GM20000 (cell line): Measurements from ENCODE around the gene TBC1D19.
"Not testable (repeated sequence)": the region's sequence is repeated elsewhere in the genome, so short reads cannot be mapped to it uniquely, and the experiment has no call there.

ENCODE experiments used
- DNase-seq: peaks from one replicate; pipeline ENCODE4 v3.0.0; 2012; ENCODE audit warnings: low spot score
- CTCF ChIP-seq: IDR thresholded peaks from 2 replicates; pipeline ENCODE4 v1.5.1; 2012; ENCODE audit warnings: mild to moderate bottlenecking, control low read depth; ENCODE audit errors: extremely low read depth, missing control alignments

TBC1D19 gene

GRCh38 chr4:26647523-26648224, 63.8 kb downstream of the TBC1D19 start:
- TF ChIP-seq CTCF, result no peak
- no peak for DNase-seq

- TF ChIP-seq CTCF, result no peak
- DNase-seq, result no peak
Measured at GRCh38 chr4:26648260-26648659, 64.4 kb downstream of the TBC1D19 start.

GRCh38 chr4:26660261-26660660, 76.4 kb downstream of the TBC1D19 start:
- TF ChIP-seq CTCF, result no peak
- no peak for DNase-seq

GRCh38 chr4:26663888-26664287, 80.0 kb downstream of the TBC1D19 start:
- DNase-seq, result no peak
- no peak for TF ChIP-seq CTCF

- no peak for TF ChIP-seq CTCF
- no peak for DNase-seq
Measured at GRCh38 chr4:26670903-26671537, 87.1 kb downstream of the TBC1D19 start.

- not testable (repeated sequence) for DNase-seq
Measured at GRCh38 chr4:26679040-26679695, 95.3 kb downstream of the TBC1D19 start.

- TF ChIP-seq CTCF, result no peak
- no peak for DNase-seq
Measured at GRCh38 chr4:26682436-26682835, 98.6 kb downstream of the TBC1D19 start.
